BJ (cell line): ENCODE data around the gene PRSS27. TPM values are rescaled to one million over a fixed set of nuclear protein-coding genes. Genes with fewer than 3 reads are reported as not detected.
A peak's percentile ranks its signal among the peaks of the same experiment; 100 is the strongest.
"Not testable (repeated sequence)": the region's sequence is repeated elsewhere in the genome, so short reads cannot be mapped to it uniquely, and the experiment has no call there.

Experiments used
- CTCF ChIA-PET: fragments of 350-600 bp; formaldehyde crosslinking; extraction: SDS; loops from one replicate; lab custom pipeline; 2021; ENCODE audit warnings: antibody characterized with exemption, inconsistent platforms; lab: Yijun Ruan, JAX
- POLR2A ChIA-PET: fragments of 300-600 bp; sonication (Branson Sonifier 250); formaldehyde crosslinking; extraction: SDS; loops from one replicate; lab custom pipeline; 2021; ENCODE audit warnings: antibody characterized with exemption; lab: Charles Lee
- DNase-seq: peaks from one replicate; pipeline ENCODE4 v3.0.0-alpha.2; 2011; ENCODE audit warnings: low read depth
- H3K27me3 ChIP-seq: 2 replicates; pipeline ENCODE4 v1.6.0; 2011; ENCODE audit warnings: low read length; ENCODE audit not compliant: control insufficient read depth, insufficient read depth
- H3K36me3 ChIP-seq: 2 replicates; pipeline ENCODE4 v1.5.1; 2011; ENCODE audit warnings: low read length; ENCODE audit not compliant: control insufficient read depth, insufficient read depth
- H3K4me3 ChIP-seq: 2 replicates; pipeline ENCODE4 v1.5.1; 2011; ENCODE audit warnings: low read depth, mild to moderate bottlenecking, control low read depth, low read length
- CTCF ChIP-seq: IDR thresholded peaks from 2 replicates; pipeline ENCODE4 v1.5.1; 2011; ENCODE audit warnings: low read depth, mild to moderate bottlenecking, control low read depth, inconsistent platforms, low read length, moderate library complexity; ENCODE audit not compliant: insufficient read depth
- polyA plus RNA-seq: library from polyadenylated mRNA; depleted of rRNA; stranded (reverse); fragments of >200 nt; gene quantifications from 2 replicates; pipeline ENCODE4 v1.2.3, GENCODE V29; 2011

PRSS27 gene
- polyA plus RNA-seq, 1 experiment, result 0.97 TPM

GRCh38 chr16:2724816-2725348 lies 4.9 kb upstream of the PRSS27 start:
- no peak for DNase-seq
- CTCF ChIA-PET, result interaction anchor here (1.1 kb wide), 1 partner anchor 143 kb away, joined by 4 read pairs; no protein-coding TSS in a partner anchor
- H3K4me3 ChIP-seq, result no peak overlapping the region

GRCh38 chr16:2724088-2724676 lies 4.2 kb upstream of the PRSS27 start:
- Histone ChIP-seq H3K27me3 (no peaks in the 10 kb centered on the region), H3K36me3 (no peaks in the 10 kb centered on the region), H3K4me3 (no peak overlapping the region)
- ChIA-PET CTCF (interaction anchor here (1.1 kb wide), 1 partner anchor 144 kb away, joined by 4 read pairs; no protein-coding TSS in a partner anchor), POLR2A (no interaction called here)
- no peak for TF ChIP-seq CTCF
- no peak for DNase-seq

More at GRCh38 chr16:2724816-2725348, 4.9 kb upstream of the PRSS27 start:
- no peak for TF ChIP-seq CTCF
- Histone ChIP-seq H3K36me3 (no peaks in the 10 kb centered on the region), H3K27me3 (no peaks in the 10 kb centered on the region)
- POLR2A ChIA-PET, result no interaction called here

- CTCF ChIA-PET, H3K27me3 ChIP-seq, H3K36me3 ChIP-seq, POLR2A ChIA-PET, DNase-seq: not testable (repeated sequence)
- peak overlapping the region; percentile 70 for H3K4me3 ChIP-seq
Measured at GRCh38 chr16:2721634-2722173, 1.7 kb upstream of the PRSS27 start.

GRCh38 chr16:2720719-2721633 lies 952 bp upstream of the PRSS27 start:
- Histone ChIP-seq H3K36me3 (no peaks in the 10 kb centered on the region), H3K4me3 (peak overlapping the region; percentile 70), H3K27me3 (no peaks in the 10 kb centered on the region)
- ChIA-PET POLR2A (no interaction called here), CTCF (interaction anchor here (0.6 kb wide), 1 partner anchor 73 kb away, joined by 3 read pairs; no protein-coding TSS in a partner anchor)
- TF ChIP-seq CTCF, result peak; percentile 23; the same call in 1 of the 2 replicates
- peak; percentile 4 for DNase-seq

GRCh38 chr16:2719328-2720063 lies 528 bp downstream of the PRSS27 start:
- Histone ChIP-seq H3K4me3 (no peak overlapping the region), H3K36me3 (no peaks in the 10 kb centered on the region), H3K27me3 (no peaks in the 10 kb centered on the region)
- POLR2A ChIA-PET, result no interaction called here
- TF ChIP-seq CTCF, result no peak
- CTCF ChIA-PET, result no interaction called here
- DNase-seq, result no peak
